Stimulated activated CD8-positive, alpha-beta memory T cell treated with anti-CD3 and anti-CD28 coated beads, Interleukin-15, amount 100 ng/mL, for 48 hours (primary cell): ENCODE measurements around the gene CACNA1D.

Experiments used
- DNase-seq, 2 donors: peaks; one replicate each; pipeline ENCODE4 v3.0.0-alpha.2; 2020; ENCODE audit warnings: low read depth in 2 of 2

Gene CACNA1D

GRCh38 chr3:53577506-53577905 lies 83.1 kb downstream of the CACNA1D start:
- no peak for DNase-seq

GRCh38 chr3:53579636-53580035 lies 85.2 kb downstream of the CACNA1D start:
- DNase-seq, result no peak

- no peak for DNase-seq
Observed at GRCh38 chr3:53581671-53582070, 87.3 kb downstream of the CACNA1D start.

- no peak for DNase-seq
Observed at GRCh38 chr3:53583161-53583690, 88.8 kb downstream of the CACNA1D start.

- no peak for DNase-seq
Observed at GRCh38 chr3:53585049-53585448, 90.6 kb downstream of the CACNA1D start.

- DNase-seq, result no peak
Observed at GRCh38 chr3:53585627-53586026, 91.2 kb downstream of the CACNA1D start.

- no peak for DNase-seq
Observed at GRCh38 chr3:53588122-53588521, 93.7 kb downstream of the CACNA1D start.

- no peak for DNase-seq
Observed at GRCh38 chr3:53589201-53589600, 94.8 kb downstream of the CACNA1D start.

GRCh38 chr3:53589806-53590205 lies 95.4 kb downstream of the CACNA1D start:
- no peak for DNase-seq

- no peak for DNase-seq
Observed at GRCh38 chr3:53590606-53591005, 96.2 kb downstream of the CACNA1D start.

GRCh38 chr3:53591646-53592045 lies 97.2 kb downstream of the CACNA1D start:
- DNase-seq, result no peak

GRCh38 chr3:53592862-53593261 lies 98.5 kb downstream of the CACNA1D start:
- DNase-seq, result no peak

- no peak for DNase-seq
Observed at GRCh38 chr3:53593611-53594010, 99.2 kb downstream of the CACNA1D start.

- no peak for DNase-seq
Observed at GRCh38 chr3:53594276-53594675, 99.9 kb downstream of the CACNA1D start.

GRCh38 chr3:53595660-53596059 lies 101.2 kb downstream of the CACNA1D start:
- no peak for DNase-seq

GRCh38 chr3:53597136-53597915 lies 102.9 kb downstream of the CACNA1D start:
- DNase-seq, result no peak

- DNase-seq, result no peak
Observed at GRCh38 chr3:53599771-53600170, 105.4 kb downstream of the CACNA1D start.

- DNase-seq, result no peak
Observed at GRCh38 chr3:53602866-53603265, 108.5 kb downstream of the CACNA1D start.

GRCh38 chr3:53604232-53604631 lies 109.8 kb downstream of the CACNA1D start:
- no peak for DNase-seq

- DNase-seq, result no peak
Observed at GRCh38 chr3:53606793-53607192, 112.4 kb downstream of the CACNA1D start.

GRCh38 chr3:53612508-53612907 lies 118.1 kb downstream of the CACNA1D start:
- DNase-seq, result no peak

GRCh38 chr3:53613125-53613524 lies 118.7 kb downstream of the CACNA1D start:
- DNase-seq, result no peak

GRCh38 chr3:53614307-53614706 lies 119.9 kb downstream of the CACNA1D start:
- no peak for DNase-seq

GRCh38 chr3:53616321-53616720 lies 121.9 kb downstream of the CACNA1D start:
- DNase-seq, result no peak
